Small intestine (tissue), 7 donors: ENCODE measurements around the gene KCNC4. TPM values are rescaled to one million over a fixed set of nuclear protein-coding genes. Genes with fewer than 3 reads are reported as not detected.

Experiments
- DNase-seq, 2 donors: peaks; one replicate each; pipeline versions ENCODE4 v3.0.0 to v3.0.0-alpha.2; 2013
- FAIRE-seq: peaks from 2 replicates; lab custom pipeline; 2012; peaks lifted over from hg19 to GRCh38; lab: Jason Lieb, UNC
- H3K27ac ChIP-seq, 3 donors: one replicate each; pipeline ENCODE4 v1.5.1; 2013; ENCODE audit warnings: low read length in 2 of 3, mild to moderate bottlenecking in 2 of 3, control low read depth in 1 of 3, inconsistent platforms in 1 of 3, low read depth in 1 of 3, moderate library complexity in 1 of 3
- H3K27me3 ChIP-seq, 3 donors: one replicate each; pipeline ENCODE4 v1.6.1; 2013; ENCODE audit warnings: low read length in 3 of 3, inconsistent platforms in 1 of 3; ENCODE audit not compliant: control insufficient read depth in 3 of 3, insufficient read depth in 3 of 3
- H3K36me3 ChIP-seq, 3 donors: one replicate each; pipeline ENCODE4 v1.6.1; 2013; ENCODE audit warnings: low read length in 3 of 3, inconsistent platforms in 1 of 3, low read depth in 1 of 3, mild to moderate bottlenecking in 1 of 3, moderate library complexity in 1 of 3; ENCODE audit not compliant: control insufficient read depth in 3 of 3, insufficient read depth in 2 of 3
- H3K4me1 ChIP-seq, 3 donors: one replicate each; pipeline ENCODE4 v1.6.1; 2013; ENCODE audit warnings: low read length in 2 of 3, inconsistent platforms in 1 of 3, low read depth in 1 of 3, mild to moderate bottlenecking in 1 of 3, moderate library complexity in 1 of 3; ENCODE audit not compliant: control insufficient read depth in 3 of 3, insufficient read depth in 2 of 3
- H3K4me3 ChIP-seq, 3 donors: one replicate each; pipeline ENCODE4 v1.5.1; 2013; ENCODE audit warnings: low read length in 3 of 3, control low read depth in 1 of 3, inconsistent platforms in 1 of 3, low read depth in 1 of 3, mild to moderate bottlenecking in 1 of 3, moderate library complexity in 1 of 3
- H3K9me3 ChIP-seq, 2 donors: one replicate each; pipeline ENCODE4 v1.6.1; 2013; ENCODE audit warnings: low read depth in 1 of 2, low read length in 1 of 2; ENCODE audit not compliant: control insufficient read depth in 2 of 2, insufficient read depth in 1 of 2
- WGBS, 3 donors: extraction: QIAGEN DNeasy Blood & Tissue Kit; methylation state at CpG; one replicate each; pipeline ENCODE4 v1.1.7; 2013; 5-methylcytosine and 5-hydroxymethylcytosine counted together
- polyA plus RNA-seq, 4 donors: library from polyadenylated mRNA; stranded (reverse) in 3 of 4; unstranded in 1 of 4; fragments of 200-250 nt in 3 of 4; fragments of 120-200 nt in 1 of 4; gene quantifications; one replicate each; pipeline versions ENCODE4 v1.2.1 to v1.2.3, GENCODE V29; 2013
- donor health status: healthy with polysubstance abuse.
- donor health status: control.
- donor health status: control.
- donor health status: Bipolar disorder and iron deficiency.
- donor health status: healthy.

The KCNC4 gene
- polyA plus RNA-seq, 4 donors = under 0.01 to 3.7 (median 2.1) TPM

DNA sequence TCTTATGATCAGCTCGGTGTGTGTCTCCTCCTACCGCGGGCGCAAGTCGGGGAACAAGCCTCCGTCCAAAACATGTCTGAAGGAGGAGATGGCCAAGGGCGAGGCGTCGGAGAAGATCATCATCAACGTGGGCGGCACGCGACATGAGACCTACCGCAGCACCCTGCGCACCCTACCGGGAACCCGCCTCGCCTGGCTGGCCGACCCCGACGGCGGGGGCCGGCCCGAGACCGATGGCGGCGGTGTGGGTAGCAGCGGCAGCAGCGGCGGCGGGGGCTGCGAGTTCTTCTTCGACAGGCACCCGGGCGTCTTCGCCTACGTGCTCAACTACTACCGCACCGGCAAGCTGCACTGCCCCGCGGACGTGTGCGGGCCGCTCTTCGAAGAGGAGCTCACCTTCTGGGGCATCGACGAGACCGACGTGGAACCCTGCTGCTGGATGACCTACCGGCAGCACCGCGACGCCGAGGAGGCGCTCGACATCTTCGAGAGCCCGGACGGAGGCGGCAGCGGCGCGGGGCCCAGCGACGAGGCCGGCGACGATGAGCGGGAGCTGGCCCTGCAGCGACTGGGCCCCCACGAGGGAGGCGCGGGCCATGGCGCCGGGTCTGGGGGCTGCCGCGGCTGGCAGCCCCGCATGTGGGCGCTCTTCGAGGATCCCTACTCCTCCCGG is 1.5 kb downstream of the KCNC4 start:
- Histone ChIP-seq H3K4me3 (peak overlapping the region in 2 of 3 donors; percentile 39 to 75), H3K9me3 (no peaks in the 10 kb centered on the region), H3K27me3 (peaks cover 0 to 48% (median 7%) of the 10 kb centered on the region in 3 donors), H3K36me3 (peaks cover 0 to 3% (median 0%) of the 10 kb centered on the region in 3 donors), H3K4me1 (peaks cover 0 to 14% (median 0%) of the 10 kb centered on the region in 3 donors), H3K27ac (no peak overlapping the region)
- WGBS, 3 donors = 6 to 26% (median 23%) methylated on average over 76 to 81 of the region's 81 CpGs
- FAIRE-seq (no peak), DNase-seq (peak in 1 of 2 donors; percentile 56)

GRCh38 chr1:110212169-110213142 is 2.3 kb downstream of the KCNC4 start:
- peaks cover 0 to 5% (median 0%) of the 10 kb centered on the region in 3 donors for H3K36me3 ChIP-seq
- H3K27me3 ChIP-seq = peaks cover 0 to 45% (median 7%) of the 10 kb centered on the region in 3 donors
- H3K9me3 ChIP-seq = no peaks in the 10 kb centered on the region
- peak overlapping the region in 1 of 3 donors; percentile 75 for H3K4me3 ChIP-seq
- FAIRE-seq = no peak
- DNase-seq = no peak
- 56 to 81% (median 76%) methylated on average over 18 to 20 of the region's 20 CpGs for WGBS, 3 donors
- peaks cover 0 to 14% (median 0%) of the 10 kb centered on the region in 3 donors for H3K4me1 ChIP-seq
- H3K27ac ChIP-seq = no peak overlapping the region

- 77 to 93% (median 90%) methylated on average over 2 of the region's 2 CpGs for WGBS, 3 donors
- Histone ChIP-seq H3K36me3 (peaks cover 0 to 5% (median 0%) of the 10 kb centered on the region in 3 donors), H3K4me1 (peaks cover 0 to 14% (median 0%) of the 10 kb centered on the region in 3 donors), H3K9me3 (no peaks in the 10 kb centered on the region), H3K27me3 (peaks cover 0 to 40% (median 7%) of the 10 kb centered on the region in 3 donors), H3K4me3 (no peak overlapping the region), H3K27ac (no peak overlapping the region)
- DNase-seq (no peak), FAIRE-seq (no peak)
Measured at GRCh38 chr1:110213143-110213540, 3.0 kb downstream of the KCNC4 start.

DNA sequence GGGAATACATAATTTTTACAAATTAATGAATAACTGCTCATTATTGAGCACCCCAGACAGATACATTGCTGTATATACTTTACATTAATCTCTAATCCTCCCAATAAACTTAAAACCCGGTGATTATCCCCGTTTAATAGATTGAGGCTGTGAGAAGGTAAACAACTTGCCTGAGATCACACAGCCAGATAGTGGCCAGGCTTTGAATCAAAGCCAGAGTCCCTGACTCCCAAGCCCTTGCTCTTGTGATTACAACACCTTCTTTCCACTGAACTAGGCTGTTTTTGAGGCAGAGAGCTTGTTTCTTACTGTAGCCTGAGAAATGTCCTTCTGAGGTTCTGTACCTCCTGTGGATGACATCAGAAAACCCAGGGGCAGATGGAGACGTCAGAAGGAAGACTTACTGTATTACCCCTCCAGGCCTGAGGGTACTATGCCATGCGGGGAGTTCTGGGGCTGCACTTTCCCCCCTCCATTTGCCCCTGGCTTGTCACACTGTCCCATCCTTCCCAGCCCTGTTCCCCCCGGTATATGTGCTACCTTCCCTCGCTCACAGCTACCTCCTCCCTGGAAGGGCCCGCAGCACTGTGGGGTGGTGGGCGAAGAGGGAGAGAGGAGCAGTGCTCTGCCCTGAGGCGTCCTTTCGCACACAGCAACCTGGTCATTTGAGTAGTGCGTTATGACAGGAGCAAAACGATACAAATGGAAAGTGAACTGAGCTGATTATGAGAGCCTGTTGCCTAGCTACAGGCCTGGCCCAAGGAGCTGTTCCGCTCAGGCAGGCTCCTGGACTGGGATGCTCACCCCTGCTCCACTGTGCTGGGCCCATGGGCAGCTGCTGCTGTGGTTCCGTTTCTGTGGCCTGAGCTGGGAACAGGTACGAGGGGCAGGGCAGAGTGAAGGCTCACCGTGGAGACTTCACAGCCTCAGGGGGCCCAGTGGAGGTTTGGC is 4.6 kb downstream of the KCNC4 start:
- Histone ChIP-seq H3K27me3 (peaks cover 0 to 31% (median 7%) of the 10 kb centered on the region in 3 donors), H3K36me3 (peaks cover 0 to 5% (median 0%) of the 10 kb centered on the region in 3 donors), H3K4me1 (peaks cover 0 to 7% (median 0%) of the 10 kb centered on the region in 3 donors), H3K4me3 (no peak overlapping the region), H3K27ac (no peak overlapping the region), H3K9me3 (no peaks in the 10 kb centered on the region)
- peak in 1 of 2 donors; percentile 7 for DNase-seq
- FAIRE-seq = no peak
- 72 to 82% (median 74%) methylated on average over 16 of the region's 16 CpGs for WGBS, 3 donors

DNA sequence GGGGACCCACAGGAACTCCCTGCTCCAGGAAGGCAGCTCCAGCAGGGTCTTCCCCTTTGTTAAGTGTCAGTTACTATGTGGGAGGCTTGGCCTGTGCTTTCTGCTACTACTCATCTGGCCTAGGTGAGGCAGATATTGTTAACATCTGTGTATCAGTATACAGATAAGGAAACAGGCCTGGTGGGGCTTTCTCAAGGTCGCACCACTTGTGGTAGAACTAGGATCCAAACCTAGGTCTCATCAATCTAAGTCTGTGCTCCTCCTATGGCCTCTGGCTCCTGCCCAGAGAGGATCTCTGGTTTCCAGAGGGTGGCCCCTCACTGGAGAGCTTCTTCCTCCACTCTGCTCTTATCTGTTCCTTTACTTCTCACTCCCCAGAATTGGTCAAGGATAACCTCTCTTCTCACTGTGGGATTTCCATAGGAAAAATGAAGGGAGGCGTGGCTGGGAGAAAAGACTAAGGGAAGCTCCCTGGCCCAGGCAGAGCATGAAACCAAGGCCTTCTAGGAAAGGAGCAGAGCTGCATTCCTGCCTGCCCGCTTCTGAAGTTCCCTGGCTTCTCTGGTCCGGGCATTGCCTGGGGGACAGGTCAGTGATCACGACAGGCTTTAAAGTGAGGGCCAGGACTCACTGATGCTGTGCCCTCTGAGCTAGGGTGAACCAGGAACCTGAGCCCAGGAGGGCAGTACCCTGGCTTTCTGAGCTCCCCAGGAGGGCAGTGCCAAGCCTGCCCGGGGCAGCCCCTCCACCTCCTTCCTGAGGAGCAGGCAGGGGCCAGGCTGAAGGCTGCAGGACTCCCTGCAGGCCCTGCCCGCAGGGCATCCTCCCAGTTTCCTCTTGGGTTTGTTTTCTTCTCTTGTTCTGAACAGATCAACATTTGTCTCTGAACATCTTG is 5.8 kb downstream of the KCNC4 start:
- Histone ChIP-seq H3K4me1 (peaks cover 0 to 6% (median 0%) of the 10 kb centered on the region in 3 donors), H3K27me3 (peaks cover 0 to 28% (median 7%) of the 10 kb centered on the region in 3 donors), H3K9me3 (no peaks in the 10 kb centered on the region), H3K4me3 (no peak overlapping the region), H3K27ac (no peak overlapping the region), H3K36me3 (peaks cover 0 to 5% (median 0%) of the 10 kb centered on the region in 3 donors)
- WGBS, 3 donors = 82 to 86% (median 83%) methylated on average over 7 of the region's 7 CpGs
- no peak for DNase-seq
- no peak for FAIRE-seq

GRCh38 chr1:110216844-110217444 is 6.8 kb downstream of the KCNC4 start:
- no peak for FAIRE-seq
- 80 to 88% (median 81%) methylated on average over 6 of the region's 6 CpGs for WGBS, 3 donors

DNA sequence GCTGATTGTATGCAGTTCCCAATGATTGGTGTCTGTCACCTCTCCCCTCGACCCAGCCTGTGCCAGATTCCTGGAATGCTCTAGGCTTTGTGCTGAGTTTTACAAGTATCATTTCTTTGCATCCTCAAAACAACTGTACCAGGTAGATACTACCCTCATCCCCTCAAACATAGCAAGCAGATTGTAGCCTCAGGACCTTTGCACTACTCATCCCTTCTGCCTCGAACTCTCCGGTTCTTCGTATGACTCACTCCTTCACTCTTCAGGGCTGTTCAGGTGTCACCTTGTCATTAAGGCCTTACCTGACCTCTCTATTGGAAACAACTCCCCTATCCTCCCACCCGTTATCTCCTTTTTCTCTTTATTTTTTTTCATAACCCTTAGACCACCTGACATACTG is 8.0 kb downstream of the KCNC4 start:
- Histone ChIP-seq H3K4me1 (no peaks in the 10 kb centered on the region), H3K27ac (no peak overlapping the region), H3K27me3 (peaks cover 0 to 7% (median 0%) of the 10 kb centered on the region in 3 donors), H3K9me3 (no peaks in the 10 kb centered on the region), H3K36me3 (peaks cover 0 to 6% (median 0%) of the 10 kb centered on the region in 3 donors), H3K4me3 (no peak overlapping the region)
- WGBS, 3 donors = 72 to 82% (median 76%) methylated on average over 5 of the region's 5 CpGs
- FAIRE-seq = no peak
- DNase-seq = no peak

More at GRCh38 chr1:110216844-110217444, 6.8 kb downstream of the KCNC4 start:
- Histone ChIP-seq H3K27ac (no peak overlapping the region), H3K36me3 (peaks cover 0 to 5% (median 0%) of the 10 kb centered on the region in 3 donors), H3K4me1 (no peaks in the 10 kb centered on the region), H3K9me3 (no peaks in the 10 kb centered on the region), H3K4me3 (no peak overlapping the region), H3K27me3 (peaks cover 0 to 19% (median 2%) of the 10 kb centered on the region in 3 donors)
- no peak for DNase-seq
